Tibial nerve (tissue), 4 donors: ENCODE measurements around the gene TKTL1.

ENCODE experiments used
- EP300 ChIP-seq, 2 donors: sonication (generic); formaldehyde crosslinking; IDR thresholded peaks; one replicate each; pipeline ENCODE4 v1.6.1; 2017; ENCODE audit warnings: antibody characterized with exemption in 2 of 2, mild to moderate bottlenecking in 1 of 2
- POLR2A ChIP-seq, 2 donors: fragments of 450-650 bp; IDR thresholded peaks; one replicate each; pipeline ENCODE4 v1.6.1; 2017; ENCODE audit warnings: antibody characterized with exemption in 2 of 2, mild to moderate bottlenecking in 2 of 2, moderate library complexity in 2 of 2
- TF ChIP-seq, protein P1 (sequence below), 5 experiments: fragments of 200-600 bp in 3 of 5; fragments of 450-650 bp in 2 of 5; sonication (generic) in 3 of 5; IDR thresholded peaks; one replicate each; pipeline ENCODE4 v1.5.1; 2016 to 2019; ENCODE audit warnings: antibody characterized with exemption in 5 of 5, mild to moderate bottlenecking in 3 of 5, moderate library complexity in 2 of 5

DNA sequence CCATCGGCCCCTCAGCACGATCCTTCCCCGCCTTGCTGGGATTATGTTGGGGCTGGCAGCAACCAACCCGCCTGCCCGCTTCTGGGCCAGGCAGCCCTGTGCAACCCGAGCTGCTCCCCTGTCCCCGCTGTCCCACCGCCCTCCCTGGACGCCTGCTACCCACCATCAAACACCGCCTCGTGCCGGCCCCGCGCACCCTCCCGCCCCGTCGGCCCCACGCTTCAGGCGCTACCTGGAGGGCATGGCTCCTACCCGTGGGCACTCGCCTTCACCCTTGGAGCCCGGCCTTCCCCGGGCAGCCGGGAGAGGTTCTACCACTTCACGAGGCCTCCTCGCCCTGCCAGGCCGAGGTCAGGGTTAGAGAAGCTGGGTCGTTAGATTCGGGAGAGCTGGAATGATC lies 37.0 kb downstream of the TKTL1 start:
- TF ChIP-seq, protein P1, sequence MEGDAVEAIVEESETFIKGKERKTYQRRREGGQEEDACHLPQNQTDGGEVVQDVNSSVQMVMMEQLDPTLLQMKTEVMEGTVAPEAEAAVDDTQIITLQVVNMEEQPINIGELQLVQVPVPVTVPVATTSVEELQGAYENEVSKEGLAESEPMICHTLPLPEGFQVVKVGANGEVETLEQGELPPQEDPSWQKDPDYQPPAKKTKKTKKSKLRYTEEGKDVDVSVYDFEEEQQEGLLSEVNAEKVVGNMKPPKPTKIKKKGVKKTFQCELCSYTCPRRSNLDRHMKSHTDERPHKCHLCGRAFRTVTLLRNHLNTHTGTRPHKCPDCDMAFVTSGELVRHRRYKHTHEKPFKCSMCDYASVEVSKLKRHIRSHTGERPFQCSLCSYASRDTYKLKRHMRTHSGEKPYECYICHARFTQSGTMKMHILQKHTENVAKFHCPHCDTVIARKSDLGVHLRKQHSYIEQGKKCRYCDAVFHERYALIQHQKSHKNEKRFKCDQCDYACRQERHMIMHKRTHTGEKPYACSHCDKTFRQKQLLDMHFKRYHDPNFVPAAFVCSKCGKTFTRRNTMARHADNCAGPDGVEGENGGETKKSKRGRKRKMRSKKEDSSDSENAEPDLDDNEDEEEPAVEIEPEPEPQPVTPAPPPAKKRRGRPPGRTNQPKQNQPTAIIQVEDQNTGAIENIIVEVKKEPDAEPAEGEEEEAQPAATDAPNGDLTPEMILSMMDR (IDR thresholded peaks at IDR 0.05), result no peak
- TF ChIP-seq EP300 (IDR thresholded peaks at IDR 0.05) (no peak), POLR2A (IDR thresholded peaks at IDR 0.05) (no peak)
